ENCODE results near the gene ILK. TPM values are rescaled to one million over a fixed set of nuclear protein-coding genes. Genes with fewer than 3 reads are reported as not detected.
A peak's percentile ranks its signal among the peaks of the same experiment; 100 is the strongest.

ILK gene
- total and polyA plus RNA-seq, 10 of the 15 experiments (the other 5 are each of a cell fraction or from before 2014, with no cell fraction given): 51.8 to 163 (median 92.0) TPM

- no peaks in the 10 kb centered on the region for H4K20me1 ChIP-seq (ENCODE audit: control insufficient read depth, insufficient read depth)
- FAIRE-seq: no peak
- ChIA-PET POLR2A (interaction anchor here (0.5 to 2.3 kb wide), 10 partner anchors 8 to 215 kb away, joined by 3 to 29 read pairs (median 4); partner anchors contain the start of genes ARFIP2, MRPL17, SMPD1 and TAF10), CTCF (interaction anchor here (0.8 to 2.3 kb wide), 19 partner anchors 8 to 226 kb away, joined by 3 to 48 read pairs (median 5); partner anchors contain the start of genes MRPL17 and TPP1), SMC1A (ENCODE audit: uncharacterized antibody, unreplicated experiment) (interaction anchor here (0.9 to 6.2 kb wide), 17 partner anchors 8 to 226 kb away, joined by 3 to 57 read pairs (median 4); partner anchors contain the start of genes MRPL17, TAF10 and TPP1), RAD21 (ENCODE audit: unreplicated experiment) (interaction anchor here (0.8 to 4.8 kb wide), 12 partner anchors 8 to 226 kb away, joined by 3 to 60 read pairs (median 6); partner anchors contain the start of genes MRPL17, TAF10 and TPP1)
- H3K36me3 ChIP-seq (ENCODE audit: control insufficient read depth in 2 of 2, insufficient read depth in 2 of 2, low read length in 1 of 2): peaks cover 21 to 28% of the 10 kb centered on the region in 2 experiments
- peaks cover 79% of the 10 kb centered on the region for H3K79me2 ChIP-seq (ENCODE audit: control insufficient read depth, insufficient read depth, low read length)
- intact Hi-C loops (cut with micrococcal nuclease; ENCODE audit: unreplicated experiment) (loop anchor here (1.0 to 10.0 kb wide), 2 partner anchors 79 to 220 kb away; partner anchors contain the start of gene MRPL17), in situ Hi-C loops (cut with MboI) (loop anchor here (5.0 kb wide), 1 partner anchor 122 kb away; the partner anchor contains the start of genes ARFIP2 and TIMM10B)
- H3K9ac ChIP-seq (ENCODE audit: control insufficient read depth, insufficient read depth, low read length): peak overlapping the region; percentile 91
- peak; percentile 28; the same call in 1 of the 2 replicates for TF ChIP-seq SPI1 (IDR thresholded peaks at IDR 0.05; ENCODE audit: borderline replicate concordance, insufficient read depth, low read depth, low read length)
- TF ChIP-seq CUX1 (IDR thresholded peaks at IDR 0.05; ENCODE audit: insufficient replicate concordance, low read depth, low read length): no peak
- TF ChIP-seq KLF5 (IDR thresholded peaks at IDR 0.05; ENCODE audit: partially characterized antibody): no peak
- no peak for TF ChIP-seq PKNOX1 (IDR thresholded peaks at IDR 0.05)
- TF ChIP-seq EED (IDR thresholded peaks at IDR 0.05; ENCODE audit: low read depth): no peak
- TF ChIP-seq ELK1 (IDR thresholded peaks at IDR 0.05; ENCODE audit: low read depth, low read length): no peak
- no peak for ATAC-seq
- no peaks in the 10 kb centered on the region for H3K27me3 ChIP-seq (replicated peaks in 1 of 2; ENCODE audit: control insufficient read depth in 2 of 2, insufficient read depth in 2 of 2, low read length in 1 of 2)
- DNase-seq (ENCODE audit: low read depth, low spot score): no peak
- peak overlapping the region; percentile 85 for H3K27ac ChIP-seq (ENCODE audit: control insufficient read depth, insufficient read depth)
- H3K9me3 ChIP-seq (replicated peaks; ENCODE audit: control insufficient read depth, insufficient read depth, low read length): no peaks in the 10 kb centered on the region
- BruUV-seq (replicated peaks): no TSS peak
- H2AFZ ChIP-seq (ENCODE audit: control insufficient read depth, low read depth, low read length): no peak overlapping the region
- H3K4me2 ChIP-seq (ENCODE audit: control insufficient read depth, insufficient read depth): peak overlapping the region; percentile 78
- peak overlapping the region; percentile 96 for H3K4me3 ChIP-seq
- 0% methylated on average over 3 of the region's 3 CpGs for WGBS (ENCODE audit: insufficient coverage, insufficient replicate concordance, low lambda C conversion rate, missing lambda C conversion rate)
- H3K4me1 ChIP-seq (ENCODE audit: control insufficient read depth, insufficient read depth, low read length): peaks cover 25% of the 10 kb centered on the region
Measured at GRCh38 chr11:6604790-6605189, 1.2 kb downstream of the ILK start.

Measured in GM12878 (cell line).